HG03520 (cell line): Measurements from ENCODE around the gene TAS2R40.

Experiments used
- ATAC-seq: cut with Tn5 transposase; IDR thresholded peaks from one replicate; pipeline ENCODE4 v1.9.1; 2021; ENCODE audit warnings: mild to moderate bottlenecking, moderate library complexity; ENCODE audit not compliant: unreplicated experiment

TAS2R40 gene

DNA sequence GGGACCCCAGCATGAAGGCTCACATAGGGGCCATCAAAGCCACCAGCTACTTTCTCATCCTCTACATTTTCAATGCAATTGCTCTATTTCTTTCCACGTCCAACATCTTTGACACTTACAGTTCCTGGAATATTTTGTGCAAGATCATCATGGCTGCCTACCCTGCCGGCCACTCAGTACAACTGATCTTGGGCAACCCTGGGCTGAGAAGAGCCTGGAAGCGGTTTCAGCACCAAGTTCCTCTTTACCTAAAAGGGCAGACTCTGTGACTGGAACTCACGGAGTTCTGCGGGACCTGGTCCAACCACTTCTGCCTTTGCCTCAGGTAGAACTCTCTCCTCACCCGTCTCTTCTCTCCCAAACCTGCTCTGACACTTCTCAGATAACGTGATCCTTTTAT lies 945 bp downstream of the TAS2R40 start:
- ATAC-seq = no peak

GRCh38 chr7:143223784-143224183 lies 1.9 kb downstream of the TAS2R40 start:
- ATAC-seq = no peak

DNA sequence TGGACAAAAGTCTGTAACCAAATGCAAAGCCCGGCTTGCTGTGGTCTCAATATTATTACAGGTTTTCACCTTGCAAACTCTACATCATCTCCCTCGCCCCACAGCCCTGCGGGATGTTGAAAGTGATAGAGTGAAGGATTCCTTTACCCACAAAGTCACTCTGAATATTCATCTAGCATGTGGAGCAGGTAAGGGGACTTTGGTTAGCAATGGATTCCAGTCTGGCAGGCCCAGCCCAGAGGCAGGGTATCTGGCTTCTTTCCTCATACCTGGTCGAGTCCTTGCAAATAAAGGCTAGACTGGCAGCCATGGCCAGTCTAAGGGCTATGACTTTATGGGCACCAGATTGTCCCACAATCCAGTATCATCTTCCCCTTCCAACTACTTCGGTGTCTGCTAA lies 3.2 kb downstream of the TAS2R40 start:
- ATAC-seq = no peak

DNA sequence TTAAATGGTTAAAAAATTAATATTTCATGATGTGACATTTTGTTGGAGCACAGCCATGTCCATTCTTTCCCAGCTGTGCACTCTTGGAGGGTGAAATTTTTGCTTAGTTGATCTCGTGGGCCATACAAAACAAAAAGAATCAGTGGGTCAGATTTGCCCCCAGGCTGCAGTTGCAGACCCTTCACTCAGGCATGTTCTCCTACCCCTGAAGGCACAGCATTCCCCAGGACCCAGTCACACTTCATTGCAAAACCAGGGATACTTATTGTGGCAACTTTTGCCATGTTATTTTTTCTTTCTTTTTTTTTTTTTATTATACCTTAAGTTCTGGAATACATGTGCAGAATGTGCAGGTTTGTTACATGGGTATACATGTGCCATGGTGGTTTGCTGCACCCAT lies 6.0 kb downstream of the TAS2R40 start:
- ATAC-seq = no peak

GRCh38 chr7:143229054-143229790 lies 7.4 kb downstream of the TAS2R40 start:
- no peak for ATAC-seq

- no peak for ATAC-seq
Measured at GRCh38 chr7:143230602-143231457, 9.0 kb downstream of the TAS2R40 start.

GRCh38 chr7:143233816-143234532 lies 12.1 kb downstream of the TAS2R40 start:
- ATAC-seq = no peak

DNA sequence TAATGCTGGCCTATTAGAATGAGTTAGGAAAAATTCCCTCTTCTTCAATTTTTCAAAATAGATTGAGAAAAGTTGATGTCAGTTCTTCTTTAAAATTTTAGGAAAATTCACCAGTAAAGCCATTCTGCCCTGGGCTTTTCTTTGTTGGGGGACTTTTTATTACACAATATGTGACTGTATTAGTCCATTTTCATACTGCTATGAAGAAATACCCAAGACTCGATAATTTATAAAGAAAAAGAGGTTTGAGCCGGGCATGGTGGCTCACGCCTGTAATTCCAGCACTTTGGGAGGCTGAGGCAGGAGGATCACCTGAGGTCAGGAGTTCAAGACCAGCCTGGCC lies 12.7 kb downstream of the TAS2R40 start:
- ATAC-seq = no peak

DNA sequence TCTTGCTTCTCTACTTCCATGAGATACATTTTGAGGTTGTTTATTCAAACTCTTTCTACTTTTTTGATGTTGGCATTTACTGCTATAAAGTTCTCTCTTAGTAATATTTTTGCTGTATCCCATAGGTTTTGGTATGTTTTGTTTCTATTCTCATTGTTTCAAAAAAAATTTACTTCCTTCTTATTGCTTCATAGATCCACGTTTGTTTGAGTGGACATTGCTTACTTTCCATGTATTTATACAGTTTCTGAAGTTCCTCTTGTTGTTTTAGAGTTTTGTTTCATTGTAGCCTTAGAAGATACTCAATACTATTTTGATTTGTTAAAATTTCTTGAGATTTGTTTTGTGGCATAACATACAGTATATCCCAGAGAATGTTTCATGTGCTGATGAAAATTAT lies 13.7 kb downstream of the TAS2R40 start:
- no peak for ATAC-seq

- no peak for ATAC-seq
Measured at GRCh38 chr7:143236408-143236990, 14.7 kb downstream of the TAS2R40 start.

- no peak for ATAC-seq
Measured at GRCh38 chr7:143237366-143237765, 15.5 kb downstream of the TAS2R40 start.

- no peak for ATAC-seq
Measured at GRCh38 chr7:143238289-143238980, 16.6 kb downstream of the TAS2R40 start.

DNA sequence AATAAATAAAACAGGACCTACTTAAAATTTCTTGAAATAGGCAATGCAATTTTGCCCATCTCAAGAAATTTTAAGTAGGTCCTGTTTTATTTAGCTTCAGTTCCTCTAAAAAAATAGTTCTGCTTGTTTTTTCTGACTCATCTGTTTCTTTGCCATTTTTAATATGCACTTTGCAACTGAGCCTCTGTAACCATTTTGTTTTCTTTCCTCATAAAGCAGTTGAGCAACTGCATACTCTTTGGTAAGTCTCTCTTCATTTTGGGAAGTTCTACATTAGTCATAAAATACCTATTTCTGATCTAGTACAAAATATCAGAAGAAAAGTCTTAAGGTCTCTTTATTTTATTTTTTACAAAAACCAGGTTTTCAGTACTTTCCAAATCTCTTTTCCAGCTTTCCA lies 18.0 kb downstream of the TAS2R40 start:
- ATAC-seq = no peak

DNA sequence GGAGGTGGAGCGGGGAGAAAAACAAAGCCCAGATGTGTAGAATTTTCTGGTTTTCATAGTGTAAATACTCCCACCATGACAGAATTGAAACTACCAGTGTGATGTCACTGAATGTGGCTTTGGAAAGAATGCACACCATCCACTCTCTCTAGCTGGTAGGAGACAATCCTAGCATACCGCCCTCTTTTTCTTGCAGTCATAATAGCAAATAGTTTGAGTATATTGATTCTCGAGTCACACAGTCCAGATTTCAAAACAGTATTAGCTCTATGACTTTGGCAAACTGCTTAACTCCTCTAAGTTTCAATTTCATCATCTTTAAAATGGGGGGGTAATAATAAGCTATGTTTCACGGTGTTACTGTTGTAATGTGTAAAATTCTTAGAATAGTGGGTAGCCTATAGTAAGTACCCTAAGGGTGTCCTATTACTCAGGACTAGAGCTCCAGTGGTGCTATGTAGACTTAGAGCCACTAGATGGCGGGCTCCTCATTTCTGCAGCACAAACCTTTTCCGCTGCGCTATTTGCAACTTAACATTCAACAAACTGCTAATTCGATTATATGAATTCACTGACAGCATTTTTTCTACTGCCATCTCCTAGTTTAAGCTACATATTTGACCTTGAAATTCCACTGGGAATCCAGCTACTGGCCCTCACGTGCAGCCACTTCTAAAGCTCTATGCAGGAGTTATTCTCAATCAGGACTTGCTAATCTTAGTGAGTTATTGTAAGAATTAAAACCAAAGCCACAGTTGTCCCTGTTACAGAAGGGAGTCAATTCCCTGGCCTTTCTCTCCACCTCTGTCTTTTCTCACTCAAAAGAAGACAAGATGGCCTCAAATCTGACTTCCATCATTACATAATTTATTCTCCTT lies 18.7 kb downstream of the TAS2R40 start:
- peak; percentile 94 for ATAC-seq

DNA sequence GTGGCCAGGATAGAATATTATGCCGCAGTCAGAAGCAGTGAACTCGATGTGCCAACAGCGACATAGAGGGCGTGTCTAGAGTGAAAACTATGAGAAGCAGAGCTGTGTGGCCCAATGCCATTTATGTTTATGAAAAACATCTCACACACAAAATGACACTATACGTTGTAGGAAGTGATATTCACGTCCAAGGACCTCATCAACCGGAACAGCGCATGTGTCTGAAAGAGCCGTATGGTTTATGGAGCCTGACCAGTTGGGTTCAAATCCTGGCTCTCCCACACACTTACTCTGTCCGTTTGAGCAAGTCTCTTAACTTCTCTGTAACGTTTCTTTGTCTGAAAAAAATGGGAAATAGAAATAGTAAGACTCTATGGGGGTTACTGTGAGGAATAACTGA lies 20.5 kb downstream of the TAS2R40 start:
- no peak for ATAC-seq

GRCh38 chr7:143243111-143243510 lies 21.3 kb downstream of the TAS2R40 start:
- no peak for ATAC-seq

DNA sequence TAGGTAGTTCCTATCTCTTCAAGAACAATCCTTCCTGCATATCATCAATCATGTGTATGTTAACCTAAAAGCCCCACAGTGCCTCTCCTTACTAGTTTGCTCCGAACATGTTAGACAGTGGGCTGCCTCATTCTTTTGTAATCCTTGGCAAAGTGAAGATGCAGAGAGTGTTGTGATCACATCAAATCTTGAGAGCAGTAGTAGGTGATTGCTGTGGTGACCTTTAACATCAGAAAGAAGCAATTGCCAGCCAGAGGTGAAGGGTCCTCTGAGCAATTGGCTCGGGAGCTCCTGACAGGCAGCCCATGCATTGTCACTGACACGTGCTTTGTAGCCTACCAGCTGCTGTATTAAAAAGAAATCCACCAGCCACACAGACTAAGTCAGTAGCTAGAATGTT lies 21.8 kb downstream of the TAS2R40 start:
- no peak for ATAC-seq

GRCh38 chr7:143244321-143244720 lies 22.5 kb downstream of the TAS2R40 start:
- no peak for ATAC-seq

DNA sequence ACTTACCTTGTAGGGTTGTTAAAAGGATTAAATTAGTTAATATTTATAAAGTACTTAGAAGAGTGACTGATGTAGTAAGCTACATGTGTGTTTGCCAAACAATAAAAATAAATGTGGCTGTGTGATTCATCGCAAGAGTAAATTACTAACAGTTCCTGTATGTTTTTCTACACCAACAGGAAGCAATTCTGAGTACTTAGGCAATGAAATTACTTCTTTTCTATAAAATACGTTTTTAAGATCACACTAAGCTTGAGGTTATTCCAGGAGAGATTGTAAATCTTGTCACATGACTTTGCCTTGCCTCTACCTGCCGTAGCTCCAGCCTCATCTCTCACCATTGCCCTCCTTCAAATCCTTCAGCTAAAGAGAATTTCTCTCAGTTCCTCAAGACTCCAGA lies 23.3 kb downstream of the TAS2R40 start:
- no peak for ATAC-seq

DNA sequence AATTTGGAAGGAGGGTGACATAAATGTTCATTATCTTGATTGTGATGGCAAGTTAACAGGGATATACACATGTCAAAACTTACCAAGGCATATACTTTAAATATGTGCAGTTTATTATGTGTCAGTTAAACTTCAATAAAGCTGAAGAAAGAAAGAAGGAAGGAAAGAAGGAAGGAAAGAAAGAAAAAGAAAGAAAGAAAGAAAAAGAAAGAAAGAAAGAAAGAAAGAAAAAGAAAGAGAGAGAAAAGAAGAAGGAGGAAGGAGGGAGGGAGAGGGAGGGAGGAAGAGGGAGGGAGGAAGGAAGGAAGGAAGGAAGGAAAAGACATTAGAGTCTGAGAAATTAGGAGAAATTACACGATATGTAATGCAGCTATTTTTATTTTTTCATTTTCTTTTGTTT lies 25.5 kb downstream of the TAS2R40 start:
- ATAC-seq = no peak
